Left forelimb (tissue), 1 donor: ENCODE data around the gene KDM4B.

Experiments used
- DNase-seq: peaks from one replicate; pipeline ENCODE4 v3.0.0-alpha.2; 2018; ENCODE audit warnings: low spot score

Gene KDM4B

GRCh38 chr19:5086725-5087439 lies 118.0 kb downstream of the KDM4B start:
- DNase-seq = no peak

GRCh38 chr19:5089283-5089682 lies 120.4 kb downstream of the KDM4B start:
- DNase-seq = no peak

- no peak for DNase-seq
Measured at GRCh38 chr19:5090465-5091017, 121.6 kb downstream of the KDM4B start.

GRCh38 chr19:5091018-5091683 lies 122.2 kb downstream of the KDM4B start:
- DNase-seq = peak; percentile 74

- no peak for DNase-seq
Measured at GRCh38 chr19:5091684-5092480, 123.0 kb downstream of the KDM4B start.

GRCh38 chr19:5092481-5092843 lies 123.5 kb downstream of the KDM4B start:
- no peak for DNase-seq

GRCh38 chr19:5093297-5093928 lies 124.5 kb downstream of the KDM4B start:
- DNase-seq = no peak

GRCh38 chr19:5093948-5094718 lies 125.2 kb downstream of the KDM4B start:
- no peak for DNase-seq

GRCh38 chr19:5094768-5095567 lies 126.1 kb downstream of the KDM4B start:
- DNase-seq = no peak

- DNase-seq = no peak
Measured at GRCh38 chr19:5095568-5095850, 126.6 kb downstream of the KDM4B start.

- DNase-seq = no peak
Measured at GRCh38 chr19:5096536-5096935, 127.6 kb downstream of the KDM4B start.

GRCh38 chr19:5097331-5097930 lies 128.5 kb downstream of the KDM4B start:
- DNase-seq = no peak

- no peak for DNase-seq
Measured at GRCh38 chr19:5097959-5098623, 129.2 kb downstream of the KDM4B start.

- no peak for DNase-seq
Measured at GRCh38 chr19:5098646-5099045, 129.7 kb downstream of the KDM4B start.

- DNase-seq = no peak
Measured at GRCh38 chr19:5099701-5100221, 130.8 kb downstream of the KDM4B start.

GRCh38 chr19:5101871-5102270 lies 133.0 kb downstream of the KDM4B start:
- DNase-seq = no peak

- no peak for DNase-seq
Measured at GRCh38 chr19:5102520-5102919, 133.6 kb downstream of the KDM4B start.

- no peak for DNase-seq
Measured at GRCh38 chr19:5103061-5103701, 134.3 kb downstream of the KDM4B start.

- DNase-seq = no peak
Measured at GRCh38 chr19:5103812-5104410, 135.0 kb downstream of the KDM4B start.
